ENCODE results near the gene TPSG1. TPM values are rescaled to one million over a fixed set of nuclear protein-coding genes. Genes with fewer than 3 reads are reported as not detected.
"Not testable (repeated sequence)": the region's sequence is repeated elsewhere in the genome, so short reads cannot be mapped to it uniquely, and the experiment has no call there.

Gene TPSG1
- total RNA-seq, 1 donor, result not detected

GRCh38 chr16:1200014-1200627, 24.9 kb downstream of the TPSG1 start:
- Histone ChIP-seq H3K4me3 (ENCODE audit: low read length) (no peak overlapping the region), H3K4me1 (ENCODE audit: insufficient read depth, low read length) (no peaks in the 10 kb centered on the region), H3K9me3 (ENCODE audit: low read depth, low read length) (no peaks in the 10 kb centered on the region), H3K27me3 (ENCODE audit: insufficient read depth, low read length) (no peaks in the 10 kb centered on the region)

GRCh38 chr16:1199347-1200013, 25.6 kb downstream of the TPSG1 start:
- Histone ChIP-seq H3K4me1 (ENCODE audit: insufficient read depth, low read length) (no peaks in the 10 kb centered on the region), H3K4me3 (ENCODE audit: low read length) (no peak overlapping the region), H3K27me3 (ENCODE audit: insufficient read depth, low read length) (no peaks in the 10 kb centered on the region), H3K9me3 (ENCODE audit: low read depth, low read length) (no peaks in the 10 kb centered on the region)

- H3K27me3 ChIP-seq (ENCODE audit: insufficient read depth, low read length); H3K4me3 ChIP-seq (ENCODE audit: low read length); H3K4me1 ChIP-seq (ENCODE audit: insufficient read depth, low read length); H3K9me3 ChIP-seq (ENCODE audit: low read depth, low read length): not testable (repeated sequence)
These were observed 26.3 kb downstream of the TPSG1 start for GRCh38 chr16:1198671-1199346.

- Histone ChIP-seq H3K27me3 (ENCODE audit: insufficient read depth, low read length) (no peaks in the 10 kb centered on the region), H3K4me1 (ENCODE audit: insufficient read depth, low read length) (no peaks in the 10 kb centered on the region), H3K9me3 (ENCODE audit: low read depth, low read length) (no peaks in the 10 kb centered on the region), H3K4me3 (ENCODE audit: low read length) (no peak overlapping the region)
These were observed 26.9 kb downstream of the TPSG1 start for GRCh38 chr16:1198194-1198593.

- Histone ChIP-seq H3K4me1 (ENCODE audit: insufficient read depth, low read length) (no peaks in the 10 kb centered on the region), H3K9me3 (ENCODE audit: low read depth, low read length) (no peaks in the 10 kb centered on the region), H3K4me3 (ENCODE audit: low read length) (no peak overlapping the region), H3K27me3 (ENCODE audit: insufficient read depth, low read length) (no peaks in the 10 kb centered on the region)
These were observed 27.7 kb downstream of the TPSG1 start for GRCh38 chr16:1197237-1197866.

GRCh38 chr16:1196494-1196893, 28.6 kb downstream of the TPSG1 start:
- Histone ChIP-seq H3K4me1 (ENCODE audit: insufficient read depth, low read length) (no peaks in the 10 kb centered on the region), H3K27me3 (ENCODE audit: insufficient read depth, low read length) (no peaks in the 10 kb centered on the region), H3K4me3 (ENCODE audit: low read length) (no peak overlapping the region), H3K9me3 (ENCODE audit: low read depth, low read length) (no peaks in the 10 kb centered on the region)

GRCh38 chr16:1195393-1195666, 29.7 kb downstream of the TPSG1 start:
- Histone ChIP-seq H3K4me1 (ENCODE audit: insufficient read depth, low read length) (no peaks in the 10 kb centered on the region), H3K4me3 (ENCODE audit: low read length) (no peak overlapping the region), H3K9me3 (ENCODE audit: low read depth, low read length) (no peaks in the 10 kb centered on the region), H3K27me3 (ENCODE audit: insufficient read depth, low read length) (no peaks in the 10 kb centered on the region)

GRCh38 chr16:1194665-1195392, 30.2 kb downstream of the TPSG1 start:
- Histone ChIP-seq H3K27me3 (ENCODE audit: insufficient read depth, low read length) (no peaks in the 10 kb centered on the region), H3K9me3 (ENCODE audit: low read depth, low read length) (no peaks in the 10 kb centered on the region), H3K4me3 (ENCODE audit: low read length) (no peak overlapping the region), H3K4me1 (ENCODE audit: insufficient read depth, low read length) (no peaks in the 10 kb centered on the region)

GRCh38 chr16:1193825-1194581, 31.1 kb downstream of the TPSG1 start:
- Histone ChIP-seq H3K4me1 (ENCODE audit: insufficient read depth, low read length) (no peaks in the 10 kb centered on the region), H3K9me3 (ENCODE audit: low read depth, low read length) (no peaks in the 10 kb centered on the region), H3K4me3 (ENCODE audit: low read length) (no peak overlapping the region), H3K27me3 (ENCODE audit: insufficient read depth, low read length) (no peaks in the 10 kb centered on the region)

GRCh38 chr16:1193143-1193824, 31.8 kb downstream of the TPSG1 start:
- no peaks in the 10 kb centered on the region for H3K9me3 ChIP-seq (ENCODE audit: low read depth, low read length)
- no peaks in the 10 kb centered on the region for H3K4me1 ChIP-seq (ENCODE audit: insufficient read depth, low read length)
- no peak overlapping the region for H3K4me3 ChIP-seq (ENCODE audit: low read length)
- no peaks in the 10 kb centered on the region for H3K27me3 ChIP-seq (ENCODE audit: insufficient read depth, low read length)

GRCh38 chr16:1192384-1193073, 32.5 kb downstream of the TPSG1 start:
- no peaks in the 10 kb centered on the region for H3K27me3 ChIP-seq (ENCODE audit: insufficient read depth, low read length)
- H3K4me1 ChIP-seq (ENCODE audit: insufficient read depth, low read length), result no peaks in the 10 kb centered on the region
- H3K9me3 ChIP-seq (ENCODE audit: low read depth, low read length), result no peaks in the 10 kb centered on the region
- no peak overlapping the region for H3K4me3 ChIP-seq (ENCODE audit: low read length)

- H3K27me3 ChIP-seq (ENCODE audit: insufficient read depth, low read length); H3K4me3 ChIP-seq (ENCODE audit: low read length); H3K9me3 ChIP-seq (ENCODE audit: low read depth, low read length); H3K4me1 ChIP-seq (ENCODE audit: insufficient read depth, low read length): not testable (repeated sequence)
These were observed 34.3 kb downstream of the TPSG1 start for GRCh38 chr16:1190789-1191188.

GRCh38 chr16:1189455-1189854, 35.6 kb downstream of the TPSG1 start:
- no peaks in the 10 kb centered on the region for H3K27me3 ChIP-seq (ENCODE audit: insufficient read depth, low read length)
- H3K9me3 ChIP-seq (ENCODE audit: low read depth, low read length), result no peaks in the 10 kb centered on the region
- no peak overlapping the region for H3K4me3 ChIP-seq (ENCODE audit: low read length)
- H3K4me1 ChIP-seq (ENCODE audit: insufficient read depth, low read length), result no peaks in the 10 kb centered on the region
